ENCODE results near the gene ETV3. TPM values are rescaled to one million over a fixed set of nuclear protein-coding genes. Genes with fewer than 3 reads are reported as not detected.
A peak's percentile ranks its signal among the peaks of the same experiment; 100 is the strongest.

ETV3 gene
- total and polyA plus RNA-seq, 2 donors (not counting 1 experiment from before 2014, with no cell fraction given), result 9.9 to 11.4 TPM

DNA sequence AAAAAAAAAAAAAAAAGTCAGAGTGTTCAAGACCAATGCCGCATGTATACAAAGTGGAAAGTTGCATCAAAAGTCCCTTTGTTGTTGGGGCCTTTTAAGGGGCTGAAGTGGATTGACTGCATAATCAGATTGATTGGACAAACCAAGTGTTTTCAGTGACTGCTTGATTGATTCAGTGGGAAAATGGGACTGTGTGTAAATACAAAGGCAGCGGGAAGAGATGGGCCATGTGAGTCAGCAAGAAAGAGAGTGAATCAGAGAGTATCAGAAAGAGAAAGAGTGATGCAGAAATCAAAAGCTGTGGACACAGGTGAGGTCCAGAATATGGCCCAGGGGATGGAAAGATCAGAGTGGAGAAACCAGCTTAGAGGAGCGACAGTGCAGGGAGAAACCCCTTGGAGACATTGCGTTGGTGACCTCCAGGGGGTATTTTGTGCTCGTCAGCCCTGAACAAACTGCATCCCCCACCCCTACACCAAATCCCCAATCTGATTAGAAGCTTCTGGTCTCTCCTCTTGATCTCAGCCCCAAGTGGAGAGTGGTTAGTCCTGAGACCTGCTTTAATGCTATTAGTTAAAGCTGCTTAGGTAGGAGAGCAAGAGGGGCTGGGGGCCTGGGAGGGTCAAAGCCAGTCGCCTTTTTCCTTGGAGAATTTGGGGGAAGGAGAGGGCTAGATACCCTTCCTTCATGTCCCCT lies 33.4 kb downstream of the ETV3 start:
- TF ChIP-seq, protein P1, sequence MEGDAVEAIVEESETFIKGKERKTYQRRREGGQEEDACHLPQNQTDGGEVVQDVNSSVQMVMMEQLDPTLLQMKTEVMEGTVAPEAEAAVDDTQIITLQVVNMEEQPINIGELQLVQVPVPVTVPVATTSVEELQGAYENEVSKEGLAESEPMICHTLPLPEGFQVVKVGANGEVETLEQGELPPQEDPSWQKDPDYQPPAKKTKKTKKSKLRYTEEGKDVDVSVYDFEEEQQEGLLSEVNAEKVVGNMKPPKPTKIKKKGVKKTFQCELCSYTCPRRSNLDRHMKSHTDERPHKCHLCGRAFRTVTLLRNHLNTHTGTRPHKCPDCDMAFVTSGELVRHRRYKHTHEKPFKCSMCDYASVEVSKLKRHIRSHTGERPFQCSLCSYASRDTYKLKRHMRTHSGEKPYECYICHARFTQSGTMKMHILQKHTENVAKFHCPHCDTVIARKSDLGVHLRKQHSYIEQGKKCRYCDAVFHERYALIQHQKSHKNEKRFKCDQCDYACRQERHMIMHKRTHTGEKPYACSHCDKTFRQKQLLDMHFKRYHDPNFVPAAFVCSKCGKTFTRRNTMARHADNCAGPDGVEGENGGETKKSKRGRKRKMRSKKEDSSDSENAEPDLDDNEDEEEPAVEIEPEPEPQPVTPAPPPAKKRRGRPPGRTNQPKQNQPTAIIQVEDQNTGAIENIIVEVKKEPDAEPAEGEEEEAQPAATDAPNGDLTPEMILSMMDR (conservative IDR thresholded peaks at IDR 0.05 in 1 of 2, IDR thresholded peaks at IDR 0.05 in 1 of 2; ENCODE audit: low read depth in 1 of 2, low read length in 2 of 2), result no peak
- TF ChIP-seq EZH2 (IDR thresholded peaks at IDR 0.05; ENCODE audit: low read length, missing control alignments), result no peak
- peak; percentile 21 to 32 for DNase-seq (ENCODE audit: low read depth in 2 of 2)
- Histone ChIP-seq H2AFZ (ENCODE audit: low read length) (no peak overlapping the region), H3K4me1 (ENCODE audit: control insufficient read depth, extremely low read depth, insufficient read depth, low read length) (peaks cover 13% of the 10 kb centered on the region), H3K36me3 (ENCODE audit: control insufficient read depth, insufficient read depth, low read length) (no peaks in the 10 kb centered on the region), H3K9me3 (ENCODE audit: control insufficient read depth, insufficient read depth, low read depth, low read length) (no peaks in the 10 kb centered on the region), H3K27ac (ENCODE audit: insufficient read depth, low read length) (no peak overlapping the region), H3K4me3 (replicated peaks in 1 of 4; ENCODE audit: control extremely low read depth in 1 of 4, insufficient read depth in 1 of 4, low read depth in 3 of 4, low read length in 4 of 4) (no peak overlapping the region), H3K79me2 (ENCODE audit: control insufficient read depth, insufficient read depth, low read length) (no peaks in the 10 kb centered on the region), H3K4me2 (ENCODE audit: extremely low read depth, insufficient read depth, low read length) (no peak overlapping the region), H3K9ac (ENCODE audit: insufficient read depth, low read length) (no peak overlapping the region), H3K27me3 (ENCODE audit: control insufficient read depth, insufficient read depth, low read length) (peaks cover 5% of the 10 kb centered on the region), H4K20me1 (ENCODE audit: control insufficient read depth, extremely low read depth, insufficient read depth, low read length) (no peaks in the 10 kb centered on the region)

- no peak for TF ChIP-seq EZH2 (IDR thresholded peaks at IDR 0.05; ENCODE audit: low read length, missing control alignments)
- TF ChIP-seq, protein P1 (conservative IDR thresholded peaks at IDR 0.05 in 1 of 2, IDR thresholded peaks at IDR 0.05 in 1 of 2; ENCODE audit: low read depth in 1 of 2, low read length in 2 of 2), result no peak
- Histone ChIP-seq H3K4me2 (ENCODE audit: extremely low read depth, insufficient read depth, low read length) (no peak overlapping the region), H3K27ac (ENCODE audit: insufficient read depth, low read length) (no peak overlapping the region), H3K4me1 (ENCODE audit: control insufficient read depth, extremely low read depth, insufficient read depth, low read length) (peaks cover 13% of the 10 kb centered on the region), H3K4me3 (replicated peaks in 1 of 4; ENCODE audit: control extremely low read depth in 1 of 4, insufficient read depth in 1 of 4, low read depth in 3 of 4, low read length in 4 of 4) (no peak overlapping the region), H4K20me1 (ENCODE audit: control insufficient read depth, extremely low read depth, insufficient read depth, low read length) (no peaks in the 10 kb centered on the region), H3K27me3 (ENCODE audit: control insufficient read depth, insufficient read depth, low read length) (no peaks in the 10 kb centered on the region), H3K9me3 (ENCODE audit: control insufficient read depth, insufficient read depth, low read depth, low read length) (no peaks in the 10 kb centered on the region), H3K9ac (ENCODE audit: insufficient read depth, low read length) (no peak overlapping the region), H2AFZ (ENCODE audit: low read length) (no peak overlapping the region), H3K79me2 (ENCODE audit: control insufficient read depth, insufficient read depth, low read length) (no peaks in the 10 kb centered on the region), H3K36me3 (ENCODE audit: control insufficient read depth, insufficient read depth, low read length) (no peaks in the 10 kb centered on the region)
- DNase-seq (ENCODE audit: low read depth in 2 of 2), result no peak
Observed at GRCh38 chr1:157103268-157103667, 34.9 kb downstream of the ETV3 start.

- H4K20me1 ChIP-seq (ENCODE audit: control insufficient read depth, extremely low read depth, insufficient read depth, low read length), result no peaks in the 10 kb centered on the region
- H2AFZ ChIP-seq (ENCODE audit: low read length), result no peak overlapping the region
- no peaks in the 10 kb centered on the region for H3K79me2 ChIP-seq (ENCODE audit: control insufficient read depth, insufficient read depth, low read length)
- H3K4me1 ChIP-seq (ENCODE audit: control insufficient read depth, extremely low read depth, insufficient read depth, low read length), result peaks cover 2% of the 10 kb centered on the region
- TF ChIP-seq, protein P1 (conservative IDR thresholded peaks at IDR 0.05 in 1 of 2, IDR thresholded peaks at IDR 0.05 in 1 of 2; ENCODE audit: low read depth in 1 of 2, low read length in 2 of 2), result no peak
- no peak for TF ChIP-seq EZH2 (IDR thresholded peaks at IDR 0.05; ENCODE audit: low read length, missing control alignments)
- no peak overlapping the region for H3K9ac ChIP-seq (ENCODE audit: insufficient read depth, low read length)
- no peak for DNase-seq (ENCODE audit: low read depth in 2 of 2)
- H3K9me3 ChIP-seq (ENCODE audit: control insufficient read depth, insufficient read depth, low read depth, low read length), result no peaks in the 10 kb centered on the region
- H3K27ac ChIP-seq (ENCODE audit: insufficient read depth, low read length), result no peak overlapping the region
- H3K4me2 ChIP-seq (ENCODE audit: extremely low read depth, insufficient read depth, low read length), result no peak overlapping the region
- H3K4me3 ChIP-seq (replicated peaks in 1 of 4; ENCODE audit: control extremely low read depth in 1 of 4, insufficient read depth in 1 of 4, low read depth in 3 of 4, low read length in 4 of 4), result no peak overlapping the region
- H3K27me3 ChIP-seq (ENCODE audit: control insufficient read depth, insufficient read depth, low read length), result no peaks in the 10 kb centered on the region
- H3K36me3 ChIP-seq (ENCODE audit: control insufficient read depth, insufficient read depth, low read length), result no peaks in the 10 kb centered on the region
Observed at GRCh38 chr1:157101149-157101548, 37.0 kb downstream of the ETV3 start.
